ENCODE measurements around the gene SMAD1. TPM values are rescaled to one million over a fixed set of nuclear protein-coding genes. Genes with fewer than 3 reads are reported as not detected.

SMAD1 gene
- total RNA-seq, 2 experiments from 2014 or later, result 0.67 to 0.92 TPM

- ChIA-PET CTCF (interaction anchor here (1.0 kb wide), 1 partner anchor 9 kb away, joined by 3 read pairs; no protein-coding TSS in a partner anchor), POLR2A (no interaction called here)
- no peak overlapping the region for H3K27ac Mint-ChIP-seq
- ATAC-seq (no peak), DNase-seq (no peak)
- H3K4me1 Mint-ChIP-seq (ENCODE audit: low read depth), result no peaks in the 10 kb centered on the region
- TF ChIP-seq, protein P1, sequence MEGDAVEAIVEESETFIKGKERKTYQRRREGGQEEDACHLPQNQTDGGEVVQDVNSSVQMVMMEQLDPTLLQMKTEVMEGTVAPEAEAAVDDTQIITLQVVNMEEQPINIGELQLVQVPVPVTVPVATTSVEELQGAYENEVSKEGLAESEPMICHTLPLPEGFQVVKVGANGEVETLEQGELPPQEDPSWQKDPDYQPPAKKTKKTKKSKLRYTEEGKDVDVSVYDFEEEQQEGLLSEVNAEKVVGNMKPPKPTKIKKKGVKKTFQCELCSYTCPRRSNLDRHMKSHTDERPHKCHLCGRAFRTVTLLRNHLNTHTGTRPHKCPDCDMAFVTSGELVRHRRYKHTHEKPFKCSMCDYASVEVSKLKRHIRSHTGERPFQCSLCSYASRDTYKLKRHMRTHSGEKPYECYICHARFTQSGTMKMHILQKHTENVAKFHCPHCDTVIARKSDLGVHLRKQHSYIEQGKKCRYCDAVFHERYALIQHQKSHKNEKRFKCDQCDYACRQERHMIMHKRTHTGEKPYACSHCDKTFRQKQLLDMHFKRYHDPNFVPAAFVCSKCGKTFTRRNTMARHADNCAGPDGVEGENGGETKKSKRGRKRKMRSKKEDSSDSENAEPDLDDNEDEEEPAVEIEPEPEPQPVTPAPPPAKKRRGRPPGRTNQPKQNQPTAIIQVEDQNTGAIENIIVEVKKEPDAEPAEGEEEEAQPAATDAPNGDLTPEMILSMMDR (IDR thresholded peaks at IDR 0.05), result no peak
- H3K9me3 Mint-ChIP-seq, result peaks cover 12% of the 10 kb centered on the region
- no peak overlapping the region for H3K4me3 Mint-ChIP-seq
- intact Hi-C loops (cut with micrococcal nuclease), result no loop called here
- peaks cover 20% of the 10 kb centered on the region for H3K27me3 Mint-ChIP-seq
- H3K36me3 Mint-ChIP-seq (ENCODE audit: low read depth), result no peaks in the 10 kb centered on the region
Observed at GRCh38 chr4:145437466-145437865, 44.2 kb upstream of the SMAD1 start.

GRCh38 chr4:145438298-145438697, 43.4 kb upstream of the SMAD1 start:
- Mint-ChIP-seq H3K9me3 (peaks cover 12% of the 10 kb centered on the region), H3K27ac (no peak overlapping the region), H3K4me3 (no peak overlapping the region), H3K36me3 (ENCODE audit: low read depth) (no peaks in the 10 kb centered on the region), H3K4me1 (ENCODE audit: low read depth) (no peaks in the 10 kb centered on the region), H3K27me3 (peaks cover 16% of the 10 kb centered on the region)
- DNase-seq (no peak), ATAC-seq (no peak)
- ChIA-PET CTCF (interaction anchor here (1.0 kb wide), 1 partner anchor 10 kb away, joined by 3 read pairs; no protein-coding TSS in a partner anchor), POLR2A (no interaction called here)
- TF ChIP-seq, protein P1 (IDR thresholded peaks at IDR 0.05), result no peak
- intact Hi-C loops (cut with micrococcal nuclease), result no loop called here

- TF ChIP-seq, protein P1 (IDR thresholded peaks at IDR 0.05), result no peak
- H3K4me3 Mint-ChIP-seq, result no peak overlapping the region
- CTCF ChIA-PET, result no interaction called here
- no peak for DNase-seq
- no peaks in the 10 kb centered on the region for H3K4me1 Mint-ChIP-seq (ENCODE audit: low read depth)
- POLR2A ChIA-PET, result interaction anchor here (1.0 kb wide), 1 partner anchor 84 kb away, joined by 3 read pairs; no protein-coding TSS in a partner anchor
- no peaks in the 10 kb centered on the region for H3K9me3 Mint-ChIP-seq
- no peaks in the 10 kb centered on the region for H3K36me3 Mint-ChIP-seq (ENCODE audit: low read depth)
- intact Hi-C loops (cut with micrococcal nuclease), result no loop called here
- no peak overlapping the region for H3K27ac Mint-ChIP-seq
- H3K27me3 Mint-ChIP-seq, result peaks cover 15% of the 10 kb centered on the region
- ATAC-seq, result no peak
Observed at GRCh38 chr4:145440292-145441007, 41.2 kb upstream of the SMAD1 start.

- peaks cover 7% of the 10 kb centered on the region for H3K27me3 Mint-ChIP-seq
- TF ChIP-seq, protein P1 (IDR thresholded peaks at IDR 0.05), result no peak
- intact Hi-C loops (cut with micrococcal nuclease), result no loop called here
- no peaks in the 10 kb centered on the region for H3K9me3 Mint-ChIP-seq
- no peak overlapping the region for H3K4me3 Mint-ChIP-seq
- H3K4me1 Mint-ChIP-seq (ENCODE audit: low read depth), result no peaks in the 10 kb centered on the region
- ATAC-seq (no peak), DNase-seq (no peak)
- no peak overlapping the region for H3K27ac Mint-ChIP-seq
- CTCF ChIA-PET, result no interaction called here
- POLR2A ChIA-PET, result no interaction called here
- H3K36me3 Mint-ChIP-seq (ENCODE audit: low read depth), result no peaks in the 10 kb centered on the region
Observed at GRCh38 chr4:145446184-145446583, 35.5 kb upstream of the SMAD1 start.

- Mint-ChIP-seq H3K27ac (no peak overlapping the region), H3K4me3 (no peak overlapping the region), H3K36me3 (ENCODE audit: low read depth) (no peaks in the 10 kb centered on the region), H3K4me1 (ENCODE audit: low read depth) (no peaks in the 10 kb centered on the region), H3K9me3 (peaks cover 1% of the 10 kb centered on the region), H3K27me3 (peaks cover 5% of the 10 kb centered on the region)
- ChIA-PET CTCF (no interaction called here), POLR2A (interaction anchor here (0.5 kb wide), 1 partner anchor 1027 kb away, joined by 3 read pairs; no protein-coding TSS in a partner anchor)
- intact Hi-C loops (cut with micrococcal nuclease), result no loop called here
- ATAC-seq (no peak), DNase-seq (no peak)
- TF ChIP-seq, protein P1 (IDR thresholded peaks at IDR 0.05), result no peak
Observed at GRCh38 chr4:145451895-145452294, 29.8 kb upstream of the SMAD1 start.

All from activated CD8-positive, alpha-beta T cell treated with anti-CD3 and anti-CD28 coated beads for 36 hours (primary cell).